NCI-H748 treated with DMSO at 0.1 percent for 48 hours (cell line): Measurements from ENCODE around the gene BIRC2.
"Not testable (repeated sequence)": the region's sequence is repeated elsewhere in the genome, so short reads cannot be mapped to it uniquely, and the experiment has no call there.

Experiments
- DNase-seq: peaks from one replicate; lab custom pipeline; 2025; lab: John Stamatoyannopoulos, UW

BIRC2 gene

DNA sequence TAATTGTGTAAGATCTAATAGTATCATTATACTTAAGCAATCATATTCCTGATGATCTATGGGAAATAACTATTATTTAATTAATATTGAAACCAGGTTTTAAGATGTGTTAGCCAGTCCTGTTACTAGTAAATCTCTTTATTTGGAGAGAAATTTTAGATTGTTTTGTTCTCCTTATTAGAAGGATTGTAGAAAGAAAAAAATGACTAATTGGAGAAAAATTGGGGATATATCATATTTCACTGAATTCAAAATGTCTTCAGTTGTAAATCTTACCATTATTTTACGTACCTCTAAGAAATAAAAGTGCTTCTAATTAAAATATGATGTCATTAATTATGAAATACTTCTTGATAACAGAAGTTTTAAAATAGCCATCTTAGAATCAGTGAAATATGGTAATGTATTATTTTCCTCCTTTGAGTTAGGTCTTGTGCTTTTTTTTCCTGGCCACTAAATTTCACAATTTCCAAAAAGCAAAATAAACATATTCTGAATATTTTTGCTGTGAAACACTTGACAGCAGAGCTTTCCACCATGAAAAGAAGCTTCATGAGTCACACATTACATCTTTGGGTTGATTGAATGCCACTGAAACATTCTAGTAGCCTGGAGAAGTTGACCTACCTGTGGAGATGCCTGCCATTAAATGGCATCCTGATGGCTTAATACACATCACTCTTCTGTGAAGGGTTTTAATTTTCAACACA lies 23.3 kb upstream of the BIRC2 start:
- DNase-seq, result no peak

DNA sequence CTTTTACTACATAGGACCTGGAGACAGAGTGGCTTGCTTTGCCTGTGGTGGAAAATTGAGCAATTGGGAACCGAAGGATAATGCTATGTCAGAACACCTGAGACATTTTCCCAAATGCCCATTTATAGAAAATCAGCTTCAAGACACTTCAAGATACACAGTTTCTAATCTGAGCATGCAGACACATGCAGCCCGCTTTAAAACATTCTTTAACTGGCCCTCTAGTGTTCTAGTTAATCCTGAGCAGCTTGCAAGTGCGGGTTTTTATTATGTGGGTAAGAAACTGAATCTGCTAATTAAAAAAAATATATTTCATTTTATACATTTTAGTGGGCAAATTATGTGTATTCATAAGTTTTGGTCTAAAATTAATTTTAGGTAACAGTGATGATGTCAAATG lies 21.9 kb upstream of the BIRC2 start:
- DNase-seq, result no peak

DNA sequence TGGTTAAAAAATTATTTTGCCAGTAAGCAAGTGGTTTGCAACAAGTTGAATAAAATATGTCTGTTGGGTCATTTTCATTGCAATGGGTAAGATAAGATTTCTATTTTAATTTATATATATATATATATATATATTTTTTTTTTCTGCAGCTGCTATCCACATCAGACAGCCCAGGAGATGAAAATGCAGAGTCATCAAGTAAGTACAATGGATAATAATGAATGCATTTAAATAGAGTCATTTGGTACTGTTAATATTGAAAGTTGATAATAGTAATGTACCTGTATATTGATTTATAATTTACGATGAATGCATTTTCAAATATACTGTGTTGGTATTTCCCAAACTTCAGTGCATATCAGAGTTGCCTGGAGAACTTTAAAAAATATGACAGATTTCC lies 18.3 kb upstream of the BIRC2 start:
- no peak for DNase-seq

DNA sequence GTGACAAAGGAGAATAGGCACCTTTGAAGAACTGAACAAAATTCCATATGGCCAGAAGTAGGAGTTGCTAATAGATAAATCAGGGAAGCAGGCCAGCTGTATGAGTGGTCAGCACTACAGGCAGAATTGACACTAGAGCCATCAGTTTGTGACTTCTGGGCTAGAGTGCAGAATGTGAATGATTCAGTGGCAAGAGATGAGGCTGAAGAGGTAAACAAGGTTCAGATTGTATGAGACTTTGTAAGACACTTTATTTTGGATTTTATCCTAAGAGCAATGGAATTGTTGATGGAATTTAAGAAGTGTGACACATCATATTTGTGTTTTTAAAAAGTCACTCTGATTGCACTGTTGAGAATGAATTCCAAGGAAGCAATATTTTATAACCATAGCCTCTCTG lies 16.8 kb upstream of the BIRC2 start:
- no peak for DNase-seq

DNA sequence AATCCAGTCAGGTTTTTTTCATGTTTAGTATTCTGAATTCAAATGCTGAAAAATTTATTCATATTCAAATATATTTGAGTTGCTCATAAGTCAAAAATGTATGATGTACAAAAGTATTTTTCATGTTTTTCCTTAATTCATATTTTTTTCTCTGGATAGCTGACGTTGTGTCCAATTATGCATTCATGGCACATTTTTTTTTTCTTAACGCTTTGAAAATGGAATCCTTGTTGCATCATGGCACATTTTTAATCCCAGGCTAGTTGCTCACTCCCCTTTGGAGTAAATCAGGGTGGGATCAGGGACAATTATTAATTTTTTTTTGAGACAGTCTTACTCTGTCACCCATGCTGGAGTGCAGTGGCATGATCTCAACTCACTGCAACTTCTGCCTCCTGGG lies 15.7 kb upstream of the BIRC2 start:
- no peak for DNase-seq

DNA sequence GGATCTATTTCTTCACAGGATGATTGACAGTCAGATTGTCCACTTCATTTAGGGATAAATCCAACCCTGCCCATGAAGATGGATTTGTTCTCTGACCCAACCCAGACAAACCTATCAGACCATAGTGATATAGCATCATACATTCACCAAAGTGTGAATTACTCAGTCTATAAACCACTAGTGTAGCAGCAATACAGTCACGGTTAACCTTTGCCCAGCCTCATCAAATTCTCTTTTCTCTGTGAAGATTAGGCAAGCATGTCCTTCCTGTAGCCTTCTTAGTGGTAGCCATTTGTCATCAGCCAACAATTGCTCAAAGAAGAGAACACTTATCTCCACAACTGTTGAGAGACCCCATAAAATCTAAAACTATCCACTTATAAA lies 14.4 kb upstream of the BIRC2 start:
- DNase-seq, result no peak

DNA sequence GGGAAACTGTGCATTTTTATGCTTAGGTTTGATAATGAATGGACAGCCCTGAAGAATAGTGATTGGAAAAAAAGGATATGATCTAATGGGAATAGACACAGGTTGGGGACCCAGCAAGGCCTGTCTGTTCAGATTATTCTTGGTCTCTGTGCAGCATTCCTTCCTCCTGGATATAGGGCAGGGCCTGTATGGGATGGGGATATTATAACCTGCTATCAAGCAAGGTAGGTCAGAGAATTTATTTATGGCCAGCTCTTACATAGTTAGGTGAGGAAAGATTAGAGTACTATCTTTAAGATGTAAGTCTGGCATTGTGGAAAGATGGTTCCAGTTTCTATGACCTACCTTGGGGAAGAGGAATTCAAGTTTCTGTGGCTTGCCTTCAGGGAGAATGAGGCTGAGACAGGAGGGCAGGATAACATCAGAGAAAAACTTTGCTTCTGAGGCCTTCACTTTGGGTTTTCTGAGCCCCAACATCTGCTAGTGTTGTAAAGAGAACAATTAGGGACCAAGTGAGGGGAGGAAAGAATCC lies 8.5 kb upstream of the BIRC2 start:
- no peak for DNase-seq

DNA sequence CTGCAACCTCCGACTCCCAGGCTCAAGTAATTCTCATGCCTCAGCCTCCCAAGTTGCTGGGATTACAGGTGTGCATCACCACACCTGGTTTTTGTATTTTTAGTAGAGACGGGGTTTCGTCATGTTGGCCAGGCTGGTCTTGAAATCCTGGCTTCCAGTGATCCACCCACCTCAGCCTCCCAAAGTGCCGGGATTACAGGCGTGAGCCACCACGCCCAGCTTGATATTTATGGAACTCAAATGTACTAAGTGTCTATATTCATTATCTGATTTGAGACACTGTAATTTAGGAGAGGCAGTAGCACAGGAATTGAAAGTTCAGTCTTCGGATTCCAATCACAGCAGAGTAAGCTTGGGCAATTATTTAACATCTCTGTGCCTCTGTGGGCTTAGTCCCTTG lies 5.7 kb upstream of the BIRC2 start:
- DNase-seq, result not testable (repeated sequence)

DNA sequence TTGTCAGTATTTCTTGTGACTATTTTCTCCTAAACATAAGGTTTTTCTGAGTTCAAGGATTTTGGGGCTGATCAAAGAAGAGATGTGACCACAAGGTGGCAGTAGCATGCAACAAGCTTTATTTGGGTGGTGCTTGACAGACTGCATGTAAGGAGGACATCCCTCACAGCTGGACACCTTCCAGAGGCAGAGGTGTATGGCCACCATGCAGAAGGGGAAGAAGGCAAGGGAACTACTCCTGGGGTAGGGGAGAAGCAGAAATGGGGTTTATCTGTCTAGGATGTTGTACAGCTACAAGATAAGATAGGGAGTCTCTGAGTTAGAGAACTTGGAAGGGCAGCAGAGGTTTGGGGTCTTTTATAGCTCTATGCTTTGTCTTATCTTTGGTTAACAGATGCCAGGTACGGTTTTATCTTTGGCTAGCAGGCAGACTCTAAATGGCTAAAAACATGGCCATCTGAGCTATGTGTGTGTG lies 5.1 kb upstream of the BIRC2 start:
- DNase-seq, result peak; percentile 49

DNA sequence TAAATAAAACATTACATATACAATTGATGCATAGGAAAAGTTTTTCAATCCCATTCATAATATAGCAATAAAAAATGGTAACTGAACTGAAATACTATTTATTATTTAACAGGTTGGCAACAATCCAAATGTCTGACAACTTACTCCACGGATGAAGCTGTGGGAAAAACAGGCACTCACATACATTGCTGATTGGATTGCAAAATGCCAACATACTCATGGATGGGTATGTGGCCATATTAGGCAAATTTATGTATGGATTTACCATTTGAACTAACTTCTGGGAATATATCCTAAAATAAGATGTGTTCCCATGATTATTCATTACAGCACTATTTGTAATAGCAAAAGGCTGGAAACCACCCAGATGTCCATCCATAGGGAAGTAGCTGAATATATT lies 3.2 kb upstream of the BIRC2 start:
- DNase-seq, result no peak

DNA sequence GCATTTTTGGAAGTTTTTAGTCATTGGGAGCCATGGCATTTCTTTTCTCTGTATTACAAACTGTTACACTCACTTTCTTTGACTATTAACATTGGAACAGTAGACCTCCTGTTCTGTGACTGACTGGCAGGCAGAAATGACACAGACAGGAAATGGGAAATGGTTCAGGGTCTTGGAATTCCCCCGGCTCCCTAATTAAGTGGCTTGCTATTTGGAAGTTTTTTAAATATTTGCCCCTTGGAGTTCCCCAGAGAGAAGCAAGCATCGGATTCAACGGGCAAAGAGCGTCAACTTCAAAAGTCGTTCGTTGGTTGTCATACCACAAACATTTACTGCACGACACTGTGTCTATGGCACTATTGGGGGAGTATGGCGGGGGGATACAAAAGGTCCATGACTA lies 1.1 kb upstream of the BIRC2 start:
- no peak for DNase-seq

DNA sequence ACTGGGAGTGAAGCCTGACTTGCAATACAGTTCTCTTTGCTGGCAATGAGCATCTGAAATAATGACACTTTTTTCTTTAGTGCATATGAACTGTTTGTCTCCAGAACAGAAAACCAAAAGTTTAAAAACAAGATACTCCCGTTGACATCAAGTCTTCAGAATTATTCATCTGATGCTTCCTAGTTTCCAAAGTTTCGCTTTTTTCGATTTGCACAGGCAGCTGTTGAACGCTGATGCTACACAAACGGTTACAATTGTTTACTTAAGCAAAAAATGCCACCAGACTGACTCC lies 612 bp upstream of the BIRC2 start:
- DNase-seq, result no peak

DNA sequence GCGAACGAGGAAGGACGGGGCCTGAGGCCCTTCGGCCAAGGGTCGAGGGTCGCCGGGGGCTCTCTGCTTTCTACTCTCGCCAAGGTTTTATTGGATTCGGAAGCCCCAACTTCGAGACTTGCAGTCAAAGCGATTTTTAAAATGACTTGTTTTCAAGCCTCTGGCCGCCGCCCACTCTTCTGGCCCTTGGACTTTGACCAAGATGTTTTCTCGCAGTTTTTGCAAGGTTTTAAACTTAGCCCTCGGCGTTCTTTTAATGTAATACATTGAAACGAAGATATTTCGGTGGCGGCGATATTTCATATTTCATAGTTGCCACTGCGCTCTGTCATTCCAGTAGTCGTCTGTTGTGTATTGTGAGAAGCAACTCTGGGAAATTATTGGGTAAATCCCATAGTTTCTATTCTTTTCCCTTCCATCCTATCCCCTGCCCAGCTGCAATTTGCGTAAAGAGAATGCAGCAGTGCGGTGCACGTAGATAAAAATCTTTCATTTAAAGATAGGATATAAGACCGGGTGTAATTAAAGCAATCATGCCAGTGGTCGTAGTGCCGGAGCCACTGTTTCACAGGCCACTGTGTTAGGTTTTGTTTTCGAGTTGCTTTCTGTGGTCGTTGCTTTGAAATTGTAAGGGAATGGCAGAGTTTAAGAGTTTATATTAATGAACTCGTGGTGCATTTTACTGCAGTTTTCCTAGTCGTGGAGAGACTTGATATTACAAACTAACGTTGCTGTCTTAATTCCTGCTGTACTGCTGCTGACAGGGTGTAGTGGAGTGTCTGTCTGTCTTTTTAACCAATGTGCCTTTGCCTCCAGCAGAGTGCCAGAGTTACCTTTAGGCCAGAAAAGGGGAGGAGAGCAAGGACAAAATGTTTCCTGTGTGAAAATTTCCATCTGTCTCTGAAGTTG lies 702 bp downstream of the BIRC2 start:
- DNase-seq, result no peak

DNA sequence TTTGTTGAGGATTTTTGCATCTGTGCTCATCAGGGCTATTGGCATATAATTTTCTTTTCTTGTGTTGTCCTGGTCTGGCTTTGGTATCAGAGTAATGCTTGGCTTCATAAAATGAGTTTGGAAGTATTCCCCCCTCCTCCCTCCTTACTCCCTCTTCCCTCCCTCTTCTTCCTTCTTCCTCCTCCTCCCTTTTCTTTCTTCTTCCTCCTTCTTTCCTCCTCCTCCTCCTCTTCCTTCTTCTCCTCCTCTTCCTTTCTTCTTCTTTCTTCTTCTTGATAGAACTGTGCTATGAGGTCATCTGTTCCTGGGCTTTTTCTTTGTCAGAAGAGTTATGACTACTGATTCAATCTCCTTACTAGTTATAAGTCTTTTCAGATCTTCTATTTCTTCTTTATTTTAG lies 10.1 kb downstream of the BIRC2 start:
- DNase-seq, result no peak

DNA sequence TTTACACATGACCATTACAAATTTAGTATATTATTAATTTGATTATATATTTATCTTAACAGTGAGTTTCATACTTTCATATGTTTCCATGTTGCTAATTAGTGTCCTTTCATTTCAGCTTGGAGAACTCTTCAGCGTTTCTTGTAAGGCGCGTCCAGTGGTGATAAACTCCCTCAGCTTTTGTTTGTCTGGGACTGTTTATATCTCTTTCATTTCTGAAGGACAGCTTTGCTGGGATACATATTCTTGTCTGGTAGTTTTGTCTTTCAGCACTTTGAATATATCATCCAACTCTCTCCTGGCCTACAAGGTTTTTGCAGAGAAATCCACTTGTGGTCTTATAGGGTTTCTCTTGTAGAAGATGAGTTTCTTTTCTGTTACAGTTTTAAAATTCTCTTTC lies 12.4 kb downstream of the BIRC2 start:
- no peak for DNase-seq

DNA sequence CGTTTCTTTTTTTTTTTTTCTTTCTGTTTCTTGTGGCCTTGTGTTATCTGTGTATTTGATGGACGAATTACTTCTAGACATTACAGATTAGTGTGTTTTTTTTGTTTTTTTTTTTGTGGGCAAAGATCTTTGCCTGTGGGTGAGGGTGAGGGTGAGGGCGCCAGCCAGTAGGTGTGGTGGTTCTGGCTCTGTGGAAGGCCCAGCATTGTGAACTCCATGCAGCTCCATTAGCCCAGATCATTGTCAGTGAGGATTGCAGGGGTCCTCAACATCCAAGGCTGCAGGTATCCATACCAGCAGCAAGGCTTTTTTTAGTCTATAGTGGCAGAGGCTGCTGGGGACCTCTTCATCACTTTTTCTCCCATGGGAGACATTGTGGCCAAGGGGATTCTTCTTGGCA lies 13.7 kb downstream of the BIRC2 start:
- DNase-seq, result no peak

DNA sequence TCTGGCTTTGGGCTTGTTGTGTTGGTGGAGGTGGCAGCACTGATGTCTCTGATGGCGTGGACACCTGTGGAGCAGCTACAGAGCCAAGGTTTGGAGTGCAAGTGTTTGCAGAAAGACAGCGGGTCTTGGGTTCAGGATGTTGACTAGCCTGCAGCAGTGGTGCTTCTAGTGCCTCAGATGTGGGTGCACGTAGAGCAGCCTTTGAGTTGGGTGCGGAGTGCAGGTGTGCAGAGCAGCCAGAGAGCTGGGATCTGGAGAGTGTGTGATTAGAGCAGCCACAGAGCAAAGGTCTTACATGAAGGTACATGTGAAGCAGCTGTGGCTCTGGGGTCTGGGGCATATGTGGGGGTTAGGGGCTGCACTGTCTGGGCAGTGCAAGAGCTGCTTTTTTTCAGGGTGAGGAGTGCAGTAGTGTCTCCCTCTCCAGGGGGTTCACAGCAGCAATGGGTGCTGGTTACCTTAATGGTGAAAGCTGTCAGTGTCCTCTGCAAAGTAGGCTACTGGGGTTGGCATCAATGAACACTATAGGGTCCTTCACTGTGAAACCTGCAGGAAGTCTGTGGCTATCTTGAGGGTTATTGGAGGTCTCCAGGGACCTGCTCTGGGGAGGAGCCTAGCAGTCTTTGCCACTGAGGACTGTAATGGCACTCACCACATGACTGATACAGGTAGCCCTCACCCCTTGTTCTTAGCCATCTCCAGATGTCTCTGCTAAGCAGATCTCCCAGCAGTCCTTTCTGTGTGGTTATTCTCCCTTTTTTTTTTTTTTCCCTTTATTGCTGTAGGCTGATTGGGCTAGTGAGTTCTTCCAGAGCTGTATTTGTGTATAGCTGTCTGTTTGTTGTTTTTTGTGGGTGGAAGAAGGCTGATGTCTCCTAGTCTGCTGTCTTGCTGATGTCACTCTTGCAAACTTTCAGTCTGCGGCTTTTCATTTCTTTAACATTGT lies 14.3 kb downstream of the BIRC2 start:
- DNase-seq, result no peak

DNA sequence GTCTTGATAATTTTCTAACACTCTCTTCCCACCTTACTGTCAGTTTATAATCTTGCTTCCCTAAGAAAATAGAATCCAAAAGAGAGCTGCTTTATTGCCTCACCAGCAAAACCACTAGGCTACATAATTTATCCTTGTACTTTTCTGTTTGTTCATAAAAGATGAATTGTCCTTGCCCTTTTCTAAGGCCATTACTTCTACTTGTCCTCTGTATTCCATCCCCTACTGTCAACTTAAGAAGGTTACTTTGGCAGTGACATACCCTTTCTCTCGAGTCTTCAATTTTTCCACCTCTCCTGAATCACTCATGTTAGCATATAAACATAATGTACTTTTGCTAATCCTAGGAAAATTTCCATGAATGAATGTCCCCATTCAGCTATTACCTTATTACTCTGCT lies 18.0 kb downstream of the BIRC2 start:
- no peak for DNase-seq

DNA sequence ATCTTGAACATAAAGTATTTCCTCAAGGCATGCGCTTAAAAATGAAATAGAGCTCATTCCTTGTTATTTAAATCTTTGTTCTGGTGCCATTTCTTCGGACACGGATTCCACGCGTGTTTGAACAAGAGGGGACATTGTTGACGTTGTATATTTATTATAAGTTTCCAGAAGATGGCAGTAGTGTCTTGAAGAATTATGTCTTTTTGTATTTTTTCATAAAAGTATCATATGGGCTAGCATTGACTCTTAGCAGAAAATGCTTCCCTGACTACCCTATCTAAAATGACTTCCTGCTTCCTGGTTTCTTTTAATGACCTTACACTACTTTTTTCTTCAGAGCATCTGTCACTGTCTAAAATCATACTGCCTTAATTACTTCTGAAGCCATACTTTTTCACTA lies 20.4 kb downstream of the BIRC2 start:
- DNase-seq, result no peak

DNA sequence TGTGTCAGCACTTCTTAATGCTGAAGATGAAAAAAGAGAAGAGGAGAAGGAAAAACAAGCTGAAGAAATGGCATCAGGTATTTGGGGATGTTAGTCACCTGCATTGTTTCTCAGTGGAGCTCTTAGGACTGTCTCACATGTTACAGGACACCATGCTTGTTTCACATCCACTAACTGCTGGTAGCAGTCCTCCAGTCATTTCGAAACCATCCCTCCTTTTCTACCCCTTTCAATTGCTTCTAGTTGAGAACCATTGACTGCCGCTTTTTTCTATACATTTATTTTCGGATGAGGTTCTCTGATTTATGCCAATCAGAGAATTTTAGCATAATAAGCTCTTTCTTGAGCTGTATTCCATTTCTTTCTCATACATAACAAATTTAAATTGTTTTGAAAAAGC lies 21.5 kb downstream of the BIRC2 start:
- no peak for DNase-seq

DNA sequence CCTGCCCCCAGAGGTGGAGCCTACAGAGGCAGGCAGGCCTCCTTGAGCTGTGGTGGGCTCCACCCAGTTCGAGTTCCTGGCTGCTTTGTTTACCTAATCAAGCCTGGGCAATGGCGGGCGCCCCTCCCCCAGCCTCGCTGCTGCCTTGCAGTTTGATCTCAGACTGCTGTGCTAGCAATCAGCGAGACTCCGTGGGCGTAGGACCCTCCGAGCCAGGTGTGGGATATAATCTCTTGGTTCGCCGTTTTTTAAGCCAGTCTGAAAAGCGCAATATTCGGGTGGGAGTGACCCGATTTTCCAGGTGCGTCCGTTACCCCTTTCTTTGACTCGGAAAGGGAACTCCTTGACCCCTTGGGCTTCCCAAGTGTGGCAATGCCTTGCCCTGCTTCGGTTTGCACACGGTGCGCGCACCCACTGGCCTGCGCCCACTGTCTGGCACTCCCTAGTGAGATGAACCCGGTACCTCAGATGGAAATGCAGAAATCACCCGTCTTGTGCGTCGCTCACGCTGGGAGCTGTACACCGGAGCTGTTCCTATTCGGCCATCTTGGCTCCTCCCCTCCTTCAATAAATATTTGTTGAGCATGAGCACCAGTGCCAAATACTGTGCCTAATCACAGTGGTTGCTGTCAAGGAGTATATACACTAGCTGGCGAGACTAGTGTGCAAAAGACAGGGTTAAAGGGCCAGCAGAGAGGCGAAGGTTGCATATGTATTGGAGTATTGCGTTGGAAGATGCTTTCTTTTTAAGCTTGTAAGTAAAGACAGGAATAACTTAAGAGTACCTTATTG lies 27.8 kb downstream of the BIRC2 start:
- not testable (repeated sequence) for DNase-seq
